ENCODE results near the gene PCCB. TPM values are rescaled to one million over a fixed set of nuclear protein-coding genes. Genes with fewer than 3 reads are reported as not detected.

The PCCB gene
- total RNA-seq, 2 donors from 2014 or later = 19.3 to 22.6 TPM

DNA sequence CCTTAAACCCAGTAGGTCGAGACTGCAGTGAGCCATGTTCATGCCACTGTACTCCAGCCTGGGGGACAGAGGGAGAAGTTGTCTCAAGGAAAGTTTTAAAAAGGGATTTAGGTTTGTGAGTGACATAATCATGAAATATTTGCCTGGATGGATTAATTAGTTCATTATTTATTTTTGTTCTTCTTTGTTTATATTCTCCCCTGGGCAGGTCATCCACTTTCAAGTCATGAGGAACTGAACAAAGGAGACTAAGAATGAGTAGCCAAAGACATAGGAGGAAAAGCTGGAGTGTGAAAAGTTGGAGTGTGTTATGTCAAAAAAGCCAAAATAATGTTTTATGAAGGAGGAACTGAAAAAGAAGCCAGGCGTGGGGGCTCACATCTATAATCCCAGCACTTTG is 17.7 kb upstream of the PCCB start:
- no peaks in the 10 kb centered on the region for H3K27me3 ChIP-seq (replicated peaks; ENCODE audit: insufficient read depth)
- no peak for TF ChIP-seq CTCF (IDR thresholded peaks at IDR 0.05)
- no peaks in the 10 kb centered on the region for H3K9me3 ChIP-seq
- no peak for ATAC-seq (ENCODE audit: insufficient number of reproducible peaks, low FRiP score, low read depth)
- H3K4me3 ChIP-seq = no peak overlapping the region
- H3K27ac ChIP-seq = no peak overlapping the region
- DNase-seq (ENCODE audit: low spot score) = no peak
- no peaks in the 10 kb centered on the region for H3K4me1 ChIP-seq (ENCODE audit: control insufficient read depth in 1 of 2, low read depth in 2 of 2)
- no peaks in the 10 kb centered on the region for H3K36me3 ChIP-seq

- no peak for ATAC-seq (ENCODE audit: insufficient number of reproducible peaks, low FRiP score, low read depth)
- no peaks in the 10 kb centered on the region for H3K4me1 ChIP-seq (ENCODE audit: control insufficient read depth in 1 of 2, low read depth in 2 of 2)
- TF ChIP-seq CTCF (IDR thresholded peaks at IDR 0.05) = no peak
- H3K4me3 ChIP-seq = no peak overlapping the region
- no peak for DNase-seq (ENCODE audit: low spot score)
- no peaks in the 10 kb centered on the region for H3K36me3 ChIP-seq
- H3K27ac ChIP-seq = no peak overlapping the region
- no peaks in the 10 kb centered on the region for H3K9me3 ChIP-seq
- H3K27me3 ChIP-seq (replicated peaks; ENCODE audit: insufficient read depth) = no peaks in the 10 kb centered on the region
Observed at GRCh38 chr3:136235545-136235944, 14.6 kb upstream of the PCCB start.

- H3K27me3 ChIP-seq (replicated peaks; ENCODE audit: insufficient read depth) = no peaks in the 10 kb centered on the region
- H3K9me3 ChIP-seq = no peaks in the 10 kb centered on the region
- H3K4me3 ChIP-seq = no peak overlapping the region
- DNase-seq (ENCODE audit: low spot score) (no peak), ATAC-seq (ENCODE audit: insufficient number of reproducible peaks, low FRiP score, low read depth) (no peak)
- TF ChIP-seq CTCF (IDR thresholded peaks at IDR 0.05) = no peak
- no peaks in the 10 kb centered on the region for H3K36me3 ChIP-seq
- H3K4me1 ChIP-seq (ENCODE audit: control insufficient read depth in 1 of 2, low read depth in 2 of 2) = no peaks in the 10 kb centered on the region
- no peak overlapping the region for H3K27ac ChIP-seq
Observed at GRCh38 chr3:136236109-136236508, 14.0 kb upstream of the PCCB start.

GRCh38 chr3:136237103-136237502 is 13.0 kb upstream of the PCCB start:
- no peak for ATAC-seq (ENCODE audit: insufficient number of reproducible peaks, low FRiP score, low read depth)
- no peak overlapping the region for H3K27ac ChIP-seq
- TF ChIP-seq CTCF (IDR thresholded peaks at IDR 0.05) = no peak
- no peaks in the 10 kb centered on the region for H3K9me3 ChIP-seq
- H3K4me1 ChIP-seq (ENCODE audit: control insufficient read depth in 1 of 2, low read depth in 2 of 2) = no peaks in the 10 kb centered on the region
- no peaks in the 10 kb centered on the region for H3K27me3 ChIP-seq (replicated peaks; ENCODE audit: insufficient read depth)
- H3K4me3 ChIP-seq = no peak overlapping the region
- H3K36me3 ChIP-seq = no peaks in the 10 kb centered on the region
- no peak for DNase-seq (ENCODE audit: low spot score)

DNA sequence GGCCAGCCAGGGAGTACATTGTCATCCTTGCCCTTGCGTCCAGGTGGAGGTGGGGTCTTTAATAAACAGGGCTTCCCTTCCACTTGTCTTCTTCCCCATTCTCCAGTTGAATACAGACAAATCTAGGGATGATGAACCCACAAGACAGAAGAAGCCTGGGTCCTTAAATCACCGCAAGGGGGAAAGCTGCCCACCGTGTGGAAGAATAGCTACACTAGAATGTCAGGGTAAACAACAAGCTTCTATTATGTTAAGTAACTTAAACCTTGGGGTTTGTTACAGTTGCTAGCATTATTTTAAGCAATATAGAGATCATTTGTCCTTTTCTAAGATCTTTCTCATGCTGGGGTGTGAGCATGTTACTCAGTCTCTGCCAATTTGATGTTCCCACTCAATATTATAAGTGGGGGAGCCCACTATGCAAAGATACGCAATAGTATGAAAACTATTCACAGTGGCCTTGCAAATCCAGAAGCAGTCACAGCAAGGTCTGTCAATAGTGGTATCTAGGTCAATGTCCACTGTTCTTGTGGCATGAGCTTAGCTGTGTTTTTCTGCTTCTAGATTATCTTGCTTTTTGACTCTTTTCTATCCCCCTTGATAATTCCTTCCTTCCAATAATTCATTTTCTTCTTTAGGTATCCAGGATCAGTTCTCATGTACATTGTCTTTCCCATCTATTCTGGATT is 12.0 kb upstream of the PCCB start:
- Histone ChIP-seq H3K36me3 (no peaks in the 10 kb centered on the region), H3K4me3 (no peak overlapping the region), H3K27me3 (replicated peaks; ENCODE audit: insufficient read depth) (no peaks in the 10 kb centered on the region), H3K27ac (no peak overlapping the region), H3K4me1 (ENCODE audit: control insufficient read depth in 1 of 2, low read depth in 2 of 2) (no peaks in the 10 kb centered on the region), H3K9me3 (no peaks in the 10 kb centered on the region)
- ATAC-seq (ENCODE audit: insufficient number of reproducible peaks, low FRiP score, low read depth) (no peak), DNase-seq (ENCODE audit: low spot score) (no peak)
- no peak for TF ChIP-seq CTCF (IDR thresholded peaks at IDR 0.05)
